Endothelial cell (in vitro differentiated cells): ENCODE results near the gene LHX2. TPM values are rescaled to one million over a fixed set of nuclear protein-coding genes. Genes with fewer than 3 reads are reported as not detected.

ENCODE experiments used
- DNase-seq: peaks from one replicate; pipeline ENCODE4 v3.0.0; 2021; ENCODE audit warnings: low spot score
- H3K27ac Mint-ChIP-seq: one replicate; pipeline ENCODE4 v1.8.0; 2021; ENCODE audit warnings: mixed read lengths, inconsistent platforms; ENCODE audit not compliant: unreplicated experiment
- H3K27me3 Mint-ChIP-seq: one replicate; pipeline ENCODE4 v1.8.0; 2021; ENCODE audit warnings: mild to moderate bottlenecking, moderate library complexity, mixed read lengths, inconsistent platforms; ENCODE audit not compliant: unreplicated experiment
- H3K36me3 Mint-ChIP-seq: one replicate; pipeline ENCODE4 v1.8.0; 2021; ENCODE audit warnings: mild to moderate bottlenecking, low read depth, mixed read lengths, inconsistent platforms; ENCODE audit not compliant: unreplicated experiment
- H3K4me1 Mint-ChIP-seq: one replicate; pipeline ENCODE4 v1.8.0; 2021; ENCODE audit warnings: mild to moderate bottlenecking, mixed read lengths, inconsistent platforms; ENCODE audit not compliant: unreplicated experiment
- H3K4me3 Mint-ChIP-seq: one replicate; pipeline ENCODE4 v1.8.0; 2021; ENCODE audit warnings: mild to moderate bottlenecking, mixed read lengths, inconsistent platforms; ENCODE audit not compliant: unreplicated experiment
- H3K9me3 Mint-ChIP-seq: one replicate; pipeline ENCODE4 v1.8.0; 2021; ENCODE audit warnings: mixed read lengths, inconsistent platforms; ENCODE audit not compliant: unreplicated experiment
- total RNA-seq: library from RNA; stranded (reverse); fragmentation: NEBNext Ultra II Directional; extraction: Animal tissue kit (Norgen Biotek cat#: 25700); gene quantifications from one replicate; pipeline ENCODE4 v1.2.1, GENCODE V29; 2021; ENCODE audit not compliant: unreplicated experiment
- TF ChIP-seq, protein P1 (sequence below): fragments of 200-600 bp; sonication (generic); IDR thresholded peaks from one replicate; pipeline ENCODE4 v1.5.0; 2021; ENCODE audit warnings: antibody characterized with exemption; ENCODE audit not compliant: unreplicated experiment

Gene LHX2
- total RNA-seq, 1 donor from 2014 or later: not detected

DNA sequence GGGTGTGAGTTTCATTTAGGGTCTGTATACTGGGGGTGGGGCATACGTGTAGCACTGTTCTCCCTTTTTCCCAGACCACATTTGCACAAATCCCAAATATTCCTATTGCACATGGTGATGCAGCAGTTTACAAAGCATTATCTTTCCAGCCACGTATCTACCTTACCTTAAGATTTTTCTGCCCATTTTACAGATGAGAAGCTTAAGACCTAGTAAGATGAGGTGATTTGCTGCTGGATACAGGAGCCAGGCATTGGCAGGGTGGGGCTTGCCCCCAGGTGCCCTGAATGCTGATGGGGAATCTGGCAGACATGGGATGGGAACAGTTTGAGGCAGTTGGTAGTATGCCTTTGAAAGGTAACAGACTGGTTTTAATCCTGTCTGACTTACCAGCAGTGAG, 12.5 kb downstream of the LHX2 start:
- DNase-seq: no peak
- no peak overlapping the region for H3K4me3 Mint-ChIP-seq
- H3K27ac Mint-ChIP-seq: no peak overlapping the region
- H3K9me3 Mint-ChIP-seq: no peaks in the 10 kb centered on the region
- no peaks in the 10 kb centered on the region for H3K4me1 Mint-ChIP-seq
- H3K27me3 Mint-ChIP-seq: peaks cover 22% of the 10 kb centered on the region
- TF ChIP-seq, protein P1, sequence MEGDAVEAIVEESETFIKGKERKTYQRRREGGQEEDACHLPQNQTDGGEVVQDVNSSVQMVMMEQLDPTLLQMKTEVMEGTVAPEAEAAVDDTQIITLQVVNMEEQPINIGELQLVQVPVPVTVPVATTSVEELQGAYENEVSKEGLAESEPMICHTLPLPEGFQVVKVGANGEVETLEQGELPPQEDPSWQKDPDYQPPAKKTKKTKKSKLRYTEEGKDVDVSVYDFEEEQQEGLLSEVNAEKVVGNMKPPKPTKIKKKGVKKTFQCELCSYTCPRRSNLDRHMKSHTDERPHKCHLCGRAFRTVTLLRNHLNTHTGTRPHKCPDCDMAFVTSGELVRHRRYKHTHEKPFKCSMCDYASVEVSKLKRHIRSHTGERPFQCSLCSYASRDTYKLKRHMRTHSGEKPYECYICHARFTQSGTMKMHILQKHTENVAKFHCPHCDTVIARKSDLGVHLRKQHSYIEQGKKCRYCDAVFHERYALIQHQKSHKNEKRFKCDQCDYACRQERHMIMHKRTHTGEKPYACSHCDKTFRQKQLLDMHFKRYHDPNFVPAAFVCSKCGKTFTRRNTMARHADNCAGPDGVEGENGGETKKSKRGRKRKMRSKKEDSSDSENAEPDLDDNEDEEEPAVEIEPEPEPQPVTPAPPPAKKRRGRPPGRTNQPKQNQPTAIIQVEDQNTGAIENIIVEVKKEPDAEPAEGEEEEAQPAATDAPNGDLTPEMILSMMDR: no peak
- H3K36me3 Mint-ChIP-seq: no peaks in the 10 kb centered on the region

DNA sequence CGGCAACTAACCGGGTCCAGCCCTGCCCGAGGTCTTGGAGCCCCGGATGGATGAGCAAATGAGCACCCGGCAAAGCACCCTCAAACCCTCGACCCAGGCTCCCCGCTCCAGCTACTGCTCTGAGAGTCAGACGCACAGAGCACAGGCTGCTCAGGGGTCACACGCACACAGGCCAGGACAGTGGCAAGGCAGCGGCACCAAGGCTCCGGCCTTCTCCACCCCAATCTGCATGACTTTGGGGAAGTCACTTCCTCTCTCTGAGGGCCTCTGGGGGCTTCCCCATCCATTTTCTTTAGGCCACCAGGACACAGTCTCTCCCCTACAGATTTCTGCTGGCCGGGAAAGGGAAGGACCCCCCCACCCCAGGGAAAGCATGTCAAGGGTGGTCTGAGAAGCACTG, 18.0 kb downstream of the LHX2 start:
- H3K27me3 Mint-ChIP-seq: no peaks in the 10 kb centered on the region
- no peaks in the 10 kb centered on the region for H3K4me1 Mint-ChIP-seq
- H3K4me3 Mint-ChIP-seq: no peak overlapping the region
- peaks cover 4% of the 10 kb centered on the region for H3K36me3 Mint-ChIP-seq
- no peak for DNase-seq
- TF ChIP-seq, protein P1: no peak
- no peak overlapping the region for H3K27ac Mint-ChIP-seq
- H3K9me3 Mint-ChIP-seq: no peaks in the 10 kb centered on the region

DNA sequence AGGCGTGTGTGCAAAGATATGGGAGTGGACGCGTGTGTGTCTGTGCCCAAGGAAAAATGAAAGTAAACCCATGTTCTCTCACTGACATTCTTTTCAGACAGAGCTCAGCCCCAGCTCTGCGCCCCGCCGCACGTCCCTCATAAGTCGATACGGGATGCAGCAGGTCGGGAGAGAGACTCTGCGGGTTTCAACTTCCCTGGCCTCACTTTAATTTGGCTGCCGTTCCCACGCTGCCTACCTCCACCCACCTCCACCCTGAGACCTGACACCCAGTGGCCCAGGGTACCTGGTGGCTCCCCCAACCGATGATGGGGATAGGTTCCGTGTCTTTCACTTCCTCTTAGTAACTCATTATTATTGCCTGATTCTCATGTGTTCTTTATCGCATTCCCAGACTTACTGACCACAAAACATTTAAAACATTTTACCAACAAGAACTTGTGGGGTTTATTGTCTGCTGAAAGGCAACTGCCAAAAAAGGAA, 19.4 kb downstream of the LHX2 start:
- Mint-ChIP-seq H3K27ac (no peak overlapping the region), H3K4me3 (peak overlapping the region; percentile 42), H3K9me3 (no peaks in the 10 kb centered on the region), H3K4me1 (no peaks in the 10 kb centered on the region), H3K27me3 (peaks cover 5% of the 10 kb centered on the region), H3K36me3 (peaks cover 4% of the 10 kb centered on the region)
- TF ChIP-seq, protein P1: no peak
- no peak for DNase-seq

DNA sequence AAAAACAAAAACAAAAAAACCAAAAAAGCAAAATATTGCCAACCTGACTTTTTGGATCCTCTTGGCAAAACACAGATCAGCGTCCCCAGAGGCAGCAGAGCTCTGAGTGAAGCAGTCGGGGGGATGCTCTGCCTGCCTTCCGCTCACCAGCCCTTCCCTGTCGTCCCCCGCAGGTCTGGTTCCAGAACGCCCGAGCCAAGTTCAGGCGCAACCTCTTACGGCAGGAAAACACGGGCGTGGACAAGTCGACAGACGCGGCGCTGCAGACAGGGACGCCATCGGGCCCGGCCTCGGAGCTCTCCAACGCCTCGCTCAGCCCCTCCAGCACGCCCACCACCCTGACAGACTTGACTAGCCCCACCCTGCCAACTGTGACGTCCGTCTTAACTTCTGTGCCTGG, 20.7 kb downstream of the LHX2 start:
- no peak overlapping the region for H3K4me3 Mint-ChIP-seq
- DNase-seq: peak; percentile 27

DNA sequence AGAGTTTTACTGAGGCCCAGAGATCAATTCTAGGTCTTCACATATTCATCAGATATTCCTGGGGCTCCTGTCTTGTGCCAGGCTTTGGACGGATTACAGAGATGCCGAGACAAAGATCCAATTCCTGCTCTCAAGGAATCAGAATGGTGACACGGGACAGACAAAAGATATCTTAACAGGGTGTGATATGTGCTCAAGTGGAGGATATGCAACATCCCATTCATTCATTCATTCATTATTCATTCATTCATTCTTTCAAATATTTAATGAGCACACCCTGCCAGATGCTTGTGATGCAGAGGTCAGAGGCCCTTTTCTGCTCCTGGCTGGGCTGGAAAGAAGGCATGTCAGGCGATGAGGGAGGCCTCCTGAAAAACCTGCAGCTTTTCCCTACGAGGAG, 21.8 kb downstream of the LHX2 start:
- Mint-ChIP-seq H3K4me3 (no peak overlapping the region), H3K4me1 (no peaks in the 10 kb centered on the region), H3K27ac (no peak overlapping the region), H3K27me3 (peaks cover 10% of the 10 kb centered on the region), H3K9me3 (no peaks in the 10 kb centered on the region), H3K36me3 (peaks cover 4% of the 10 kb centered on the region)
- DNase-seq: no peak
- TF ChIP-seq, protein P1: no peak

More for the DNA sequence above, 20.7 kb downstream of the LHX2 start:
- Mint-ChIP-seq H3K9me3 (no peaks in the 10 kb centered on the region), H3K27ac (no peak overlapping the region), H3K27me3 (peaks cover 10% of the 10 kb centered on the region), H3K4me1 (no peaks in the 10 kb centered on the region), H3K36me3 (peaks cover 4% of the 10 kb centered on the region)
- TF ChIP-seq, protein P1: no peak
